Heart left ventricle (tissue), 13 donors: ENCODE data around the gene HORMAD2.

Experiments used
- CTCF ChIP-seq, 12 donors: fragments of 200-600 bp; sonication (generic) in 4 of 12; IDR thresholded peaks; one replicate each; pipeline versions ENCODE4 v1.5.0 to v1.8.0; 2018 to 2022; ENCODE audit warnings: antibody characterized with exemption in 12 of 12, mild to moderate bottlenecking in 5 of 12
- POLR2A ChIP-seq, 2 donors: fragments of 450-650 bp; IDR thresholded peaks; one replicate each; pipeline ENCODE4 v1.6.1; 2017; ENCODE audit warnings: antibody characterized with exemption in 2 of 2, mild to moderate bottlenecking in 2 of 2, moderate library complexity in 2 of 2
- donor health status: ischemic (EF 13 %, LVEDD 7.1; RV severe dilation, severe dysfunction).
- donor health status: DM: no; HTN: yes; CAD: no.
- donor health status: DM: no; HTN: no; CAD: no.
- donor health status: ischemic (EF 25% LVEDD 6.9; RV normal size, moderate dysfunction).
- donor health status: ischemic (EF 25% LVEDD 5.7; RV mildly dilated, moderate dysfunction).
- donor health status: ischemic (EF 35%, LVEDD 5.7; RV mildly dilated, moderate dysfunction).
- donor health status: nonischemic (EF 11% LVEDD 7.7; RV severe dilation, severe dysfunction).
- donor health status: DM: yes; HTN: yes; CAD: no.
- donor health status: PGD.
- donor health status: ischemic (EF 29% LVEDD 5.4; RV normal size, mild dysfunction).
- donor health status: nonischemic (EF 23%, LVEDD 6.1; RV moderate dilation, normal function).

- no peak for TF ChIP-seq CTCF (IDR thresholded peaks at IDR 0.05)
- no peak for TF ChIP-seq POLR2A (IDR thresholded peaks at IDR 0.05)
Measured at GRCh38 chr22:30117256-30117655, 37.0 kb downstream of the HORMAD2 start.
